H9 (cell line): Measurements from ENCODE around the gene TGFB3. TPM values are rescaled to one million over a fixed set of nuclear protein-coding genes. Genes with fewer than 3 reads are reported as not detected.
A peak's percentile ranks its signal among the peaks of the same experiment; 100 is the strongest.

Experiments
- DNase-seq: peaks from one replicate; pipeline ENCODE4 v3.0.0-alpha.2; 2017
- H2AFZ ChIP-seq: one replicate; pipeline ENCODE4 v1.6.1; 2013; ENCODE audit warnings: mild to moderate bottlenecking, low read length, control low read depth, moderate library complexity
- H2AK5ac ChIP-seq: 2 replicates; pipeline ENCODE4 v1.6.1; 2013; ENCODE audit warnings: low read length, control low read depth, mixed read lengths; ENCODE audit not compliant: insufficient read length
- H2BK120ac ChIP-seq: one replicate; pipeline ENCODE4 v1.6.1; 2013; ENCODE audit warnings: low read depth, mild to moderate bottlenecking, low read length, control low read depth, inconsistent platforms; ENCODE audit not compliant: poor library complexity, severe bottlenecking
- H2BK12ac ChIP-seq: 2 replicates; pipeline ENCODE4 v1.6.1; 2013; ENCODE audit warnings: low read length, control low read depth, mixed read lengths, low read depth; ENCODE audit not compliant: insufficient read length
- H2BK15ac ChIP-seq: 2 replicates; pipeline ENCODE4 v1.6.1; 2013; ENCODE audit warnings: low read depth, low read length, control low read depth
- H2BK20ac ChIP-seq: one replicate; pipeline ENCODE4 v1.6.1; 2013; ENCODE audit warnings: low read depth, mild to moderate bottlenecking, low read length, control low read depth, inconsistent platforms; ENCODE audit not compliant: poor library complexity, severe bottlenecking
- H2BK5ac ChIP-seq: 2 replicates; pipeline ENCODE4 v1.6.1; 2013; ENCODE audit warnings: low read length, control low read depth, mixed read lengths; ENCODE audit not compliant: insufficient read length
- H3K14ac ChIP-seq: 2 replicates; pipeline ENCODE4 v1.6.1; 2013; ENCODE audit warnings: low read length, control low read depth; ENCODE audit not compliant: insufficient read depth
- H3K18ac ChIP-seq: 2 replicates; pipeline ENCODE4 v1.6.1; 2013; ENCODE audit warnings: low read depth, mild to moderate bottlenecking, mixed read lengths, low read length, control low read depth; ENCODE audit not compliant: insufficient read length
- H3K23ac ChIP-seq: 2 replicates; pipeline ENCODE4 v1.6.1; 2013; ENCODE audit warnings: low read length, control low read depth, mixed read lengths, low read depth; ENCODE audit not compliant: insufficient read length
- H3K23me2 ChIP-seq: 2 replicates; pipeline ENCODE4 v1.6.1; 2013; ENCODE audit warnings: low read depth, mild to moderate bottlenecking, mixed read lengths, low read length, control low read depth; ENCODE audit not compliant: insufficient read length, poor library complexity, severe bottlenecking
- H3K27ac ChIP-seq: 2 replicates; pipeline ENCODE4 v1.5.1; 2013; ENCODE audit warnings: low read length, control low read depth, mixed read lengths, low read depth; ENCODE audit not compliant: insufficient read length
- H3K27me3 ChIP-seq: 2 replicates; pipeline ENCODE4 v1.6.1; 2013; ENCODE audit warnings: low read length, control low read depth, inconsistent platforms; ENCODE audit not compliant: insufficient read depth
- H3K4ac ChIP-seq: 2 replicates; pipeline ENCODE4 v1.6.1; 2013; ENCODE audit warnings: low read depth, mild to moderate bottlenecking, control low read depth, inconsistent platforms, low read length, moderate library complexity
- H3K4me1 ChIP-seq: 2 replicates; pipeline ENCODE4 v1.6.1; 2013; ENCODE audit warnings: low read length, control low read depth, inconsistent platforms; ENCODE audit not compliant: insufficient read depth
- H3K4me2 ChIP-seq: 2 replicates; pipeline ENCODE4 v1.6.1; 2013; ENCODE audit warnings: low read length, control low read depth, mixed read lengths; ENCODE audit not compliant: insufficient read length, insufficient read depth
- H3K56ac ChIP-seq: 2 replicates; pipeline ENCODE4 v1.6.1; 2013; ENCODE audit warnings: low read depth, mild to moderate bottlenecking, mixed read lengths, low read length, control low read depth; ENCODE audit not compliant: insufficient read length
- H3K79me1 ChIP-seq: 2 replicates; pipeline ENCODE4 v1.6.1; 2013; ENCODE audit warnings: low read depth, mild to moderate bottlenecking, moderate library complexity, low read length, control low read depth, inconsistent platforms; ENCODE audit not compliant: insufficient read depth, poor library complexity, severe bottlenecking
- H3K79me2 ChIP-seq: 2 replicates; pipeline ENCODE4 v1.6.1; 2013; ENCODE audit warnings: low read length, control low read depth, inconsistent platforms; ENCODE audit not compliant: insufficient read depth
- H3K9ac ChIP-seq: 2 replicates; pipeline ENCODE4 v1.6.1; 2013; ENCODE audit warnings: low read length, control low read depth, mixed read lengths; ENCODE audit not compliant: insufficient read length; ENCODE audit errors: extremely low read depth
- H3K9me3 ChIP-seq: one replicate; pipeline ENCODE4 v1.6.1; 2013; ENCODE audit warnings: low read depth, low read length, inconsistent platforms; ENCODE audit not compliant: control insufficient read depth
- H3T11ph ChIP-seq: one replicate; pipeline ENCODE4 v1.6.1; 2013; ENCODE audit warnings: mild to moderate bottlenecking, low read length, control low read depth, inconsistent platforms
- H4K20me1 ChIP-seq: one replicate; pipeline ENCODE4 v1.6.1; 2013; ENCODE audit not compliant: control insufficient read depth, insufficient read length, insufficient read depth
- H4K5ac ChIP-seq: 2 replicates; pipeline ENCODE4 v1.6.1; 2013; ENCODE audit warnings: low read depth, mild to moderate bottlenecking, mixed read lengths, low read length, control low read depth; ENCODE audit not compliant: insufficient read length
- H4K8ac ChIP-seq: replicated peaks from 2 replicates; pipeline ENCODE4 v1.6.1; 2013; ENCODE audit warnings: low read length, control low read depth, mixed read lengths, low read depth; ENCODE audit not compliant: insufficient read length
- H4K91ac ChIP-seq: 2 replicates; pipeline ENCODE4 v1.6.1; 2013; ENCODE audit warnings: low read depth, mild to moderate bottlenecking, moderate library complexity, mixed read lengths, low read length, control low read depth; ENCODE audit not compliant: insufficient read length
- H3K27ac Mint-ChIP-seq, 3 experiments: 2 replicates in 2 of 3; 3 replicates in 1 of 3; pipeline ENCODE4 v1.8.0; 2020 to 2021; ENCODE audit warnings: mixed read lengths in 3 of 3, mild to moderate bottlenecking in 1 of 3, moderate library complexity in 1 of 3
- H3K27me3 Mint-ChIP-seq: 2 replicates; pipeline ENCODE4 v1.8.0; 2021; ENCODE audit warnings: low read depth, mild to moderate bottlenecking, moderate library complexity, mixed read lengths
- H3K36me3 Mint-ChIP-seq, 3 experiments: 2 replicates in 2 of 3; 3 replicates in 1 of 3; pipeline ENCODE4 v1.8.0; 2020 to 2021; ENCODE audit warnings: low read depth in 3 of 3, mixed read lengths in 3 of 3; ENCODE audit not compliant: insufficient read depth in 1 of 3
- H3K4me1 Mint-ChIP-seq, 2 experiments: 2 replicates each; pipeline ENCODE4 v1.8.0; 2020; ENCODE audit warnings: mixed read lengths in 2 of 2
- H3K4me3 Mint-ChIP-seq, 2 experiments: 2 replicates in 1 of 2; 3 replicates in 1 of 2; pipeline ENCODE4 v1.8.0; 2020 to 2021; ENCODE audit warnings: mild to moderate bottlenecking in 2 of 2, mixed read lengths in 2 of 2, moderate library complexity in 1 of 2
- H3K9me3 Mint-ChIP-seq, 2 experiments: 2 replicates in 1 of 2; 3 replicates in 1 of 2; pipeline ENCODE4 v1.8.0; 2020; ENCODE audit warnings: mild to moderate bottlenecking in 2 of 2, mixed read lengths in 2 of 2, moderate library complexity in 1 of 2
- CTCF ChIP-seq: fragments of 200-600 bp; sonication (generic); conservative IDR thresholded peaks from 3 replicates; pipeline ENCODE4 v1.8.0; 2021; ENCODE audit warnings: antibody characterized with exemption, mild to moderate bottlenecking
- WGBS: extraction: QIAGEN DNeasy Blood & Tissue Kit; methylation state at CpG from one replicate; pipeline ENCODE4 v1.1.7; 2013; ENCODE audit warnings: missing lambda C conversion rate, low lambda C conversion rate, mixed read lengths; ENCODE audit not compliant: insufficient read length; ENCODE audit errors: extremely low coverage; 5-methylcytosine and 5-hydroxymethylcytosine counted together
- total RNA-seq: library from RNA; stranded (reverse); gene quantifications from 2 replicates; pipeline ENCODE4 v1.2.1, GENCODE V29; 2021

The TGFB3 gene
- total RNA-seq, 1 experiment from 2014 or later: 0.37 TPM

GRCh38 chr14:75928690-75929181 lies 53.1 kb downstream of the TGFB3 start:
- no CpG with 5 or more reads among the region's 5 CpGs for WGBS
- Histone ChIP-seq H3K4me1 (no peaks in the 10 kb centered on the region), H3K4ac (no peak overlapping the region), H3K27ac (no peak overlapping the region), H3K79me2 (no peaks in the 10 kb centered on the region), H2AFZ (no peak overlapping the region), H2BK120ac (no peak overlapping the region), H3K79me1 (no peaks in the 10 kb centered on the region), H3K4me2 (no peak overlapping the region), H2BK15ac (no peak overlapping the region), H4K8ac (no peak overlapping the region), H2BK12ac (no peak overlapping the region), H3K23me2 (no peaks in the 10 kb centered on the region), H4K5ac (no peak overlapping the region), H3K23ac (no peak overlapping the region), H2BK20ac (no peak overlapping the region), H2AK5ac (no peak overlapping the region), H4K91ac (no peak overlapping the region), H3K9me3 (no peaks in the 10 kb centered on the region), H3K18ac (no peak overlapping the region), H4K20me1 (no peaks in the 10 kb centered on the region), H3K27me3 (no peaks in the 10 kb centered on the region), H3K14ac (no peak overlapping the region), H3K56ac (no peak overlapping the region), H3K9ac (no peak overlapping the region), H3T11ph (no peak overlapping the region), H2BK5ac (no peak overlapping the region)
- DNase-seq: no peak
- H3K4me3 Mint-ChIP-seq: no peak overlapping the region
- H3K27me3 Mint-ChIP-seq: no peaks in the 10 kb centered on the region; the same call in 1 of the 2 replicates
- H3K36me3 Mint-ChIP-seq: peaks cover 5 to 9% (median 7%) of the 10 kb centered on the region in 3 experiments; a peak in 5 of 7 replicates
- H3K27ac Mint-ChIP-seq: 0 out of 7 replicates have a peak overlapping the region, but pooled peaks of 1 of the 3 experiments have one; percentile 60
- no peak for TF ChIP-seq CTCF
- H3K4me1 Mint-ChIP-seq: peaks cover 0 to 9% of the 10 kb centered on the region in 2 experiments; a peak in 3 of 4 replicates
- H3K9me3 Mint-ChIP-seq: peaks cover 7% of the 10 kb centered on the region in 2 experiments
